Endothelial cell of umbilical vein (primary cell): ENCODE measurements around the gene MMP24. TPM values are rescaled to one million over a fixed set of nuclear protein-coding genes. Genes with fewer than 3 reads are reported as not detected.

Source experiments
- BruUV-seq: library from RNA; stranded (reverse); fragments of 400-500 nt; replicated peaks from 2 replicates; lab custom pipeline; 2021; lab: Mats Ljungman, UMichigan
- CTCF ChIA-PET: fragments of 300-600, 350-600 bp; sonication (Branson Sonifier 250); formaldehyde crosslinking; loops from one replicate; lab custom pipeline; 2021; ENCODE audit warnings: antibody characterized with exemption, inconsistent platforms; lab: Charles Lee
- POLR2A ChIA-PET: fragments of 300-600, 350-600 bp; sonication (Branson Sonifier 250); formaldehyde crosslinking; loops from one replicate; lab custom pipeline; 2021; ENCODE audit warnings: antibody characterized with exemption, inconsistent platforms; lab: Charles Lee
- DNase-seq: peaks from one replicate; pipeline ENCODE4 v3.0.0-alpha.2; 2011; ENCODE audit warnings: low read depth, low spot score
- FAIRE-seq: peaks from 2 replicates; lab custom pipeline; 2011; peaks lifted over from hg19 to GRCh38; lab: Jason Lieb, UNC
- H2AFZ ChIP-seq: 2 replicates; pipeline ENCODE4 v1.6.0; 2012; ENCODE audit warnings: low read depth, low read length, control low read depth, inconsistent platforms
- H3K27ac ChIP-seq: 2 replicates; pipeline ENCODE4 v1.5.1; 2011; ENCODE audit warnings: low read depth, mild to moderate bottlenecking, control low read depth, low read length, moderate library complexity; ENCODE audit not compliant: insufficient read depth
- H3K27me3 ChIP-seq, 2 experiments: 2 replicates each; pipeline versions ENCODE4 v1.6.0 to v1.6.1; 2011; ENCODE audit warnings: low read length in 2 of 2, mixed read lengths in 1 of 2; ENCODE audit not compliant: control insufficient read depth in 2 of 2, insufficient read depth in 2 of 2
- H3K36me3 ChIP-seq, 2 experiments: 2 replicates in 1 of 2; 3 replicates in 1 of 2; pipeline ENCODE4 v1.5.1; 2011; ENCODE audit warnings: low read length in 2 of 2, mild to moderate bottlenecking in 1 of 2, moderate library complexity in 1 of 2; ENCODE audit not compliant: control insufficient read depth in 2 of 2, insufficient read depth in 2 of 2; ENCODE audit errors: extremely low read depth in 1 of 2
- H3K4me1 ChIP-seq: 3 replicates; pipeline ENCODE4 v1.5.1; 2011; ENCODE audit warnings: mild to moderate bottlenecking, low read length; ENCODE audit not compliant: control insufficient read depth, insufficient read depth; ENCODE audit errors: extremely low read depth
- H3K4me2 ChIP-seq: 2 replicates; pipeline ENCODE4 v1.6.1; 2011; ENCODE audit warnings: low read length, control low read depth, mixed read lengths; ENCODE audit not compliant: insufficient read depth
- H3K4me3 ChIP-seq, 3 experiments: fragments of 200-600 bp in 1 of 3; sonication (generic), shearing (Covaris generic) in 1 of 3; replicated peaks in 1 of 3; 2 replicates each; pipeline ENCODE4 v1.5.1; 2011 to 2016; ENCODE audit warnings: control low read depth in 3 of 3, low read length in 3 of 3, mild to moderate bottlenecking in 2 of 3, inconsistent platforms in 1 of 3, low read depth in 1 of 3, moderate library complexity in 1 of 3; ENCODE audit not compliant: insufficient read depth in 1 of 3
- H3K79me2 ChIP-seq: 2 replicates; pipeline ENCODE4 v1.6.0; 2012; ENCODE audit warnings: low read length, inconsistent platforms; ENCODE audit not compliant: control insufficient read depth, insufficient read depth
- H3K9ac ChIP-seq: replicated peaks from 2 replicates; pipeline ENCODE3; 2011; ENCODE audit warnings: low read length, control low read depth; ENCODE audit not compliant: insufficient read depth; ENCODE audit errors: extremely low read depth
- H3K9me1 ChIP-seq: replicated peaks from 3 replicates; pipeline ENCODE4 v1.6.0; 2011; ENCODE audit warnings: mild to moderate bottlenecking, low read length; ENCODE audit not compliant: control insufficient read depth, insufficient read depth; ENCODE audit errors: extremely low read depth
- H3K9me3 ChIP-seq: replicated peaks from 2 replicates; pipeline ENCODE4 v1.5.1; 2012; ENCODE audit warnings: low read length, inconsistent platforms; ENCODE audit not compliant: control insufficient read depth, insufficient read depth
- H4K20me1 ChIP-seq: replicated peaks from 2 replicates; pipeline ENCODE3; 2011; ENCODE audit warnings: mild to moderate bottlenecking, low read length; ENCODE audit not compliant: control insufficient read depth, insufficient read depth; ENCODE audit errors: extremely low read depth
- CTCF ChIP-seq, 2 donors: IDR thresholded peaks; 1 replicate in 1 of 2; 2 replicates in 1 of 2; pipeline ENCODE4 v1.5.1; 2011; ENCODE audit warnings: low read length in 2 of 2, mild to moderate bottlenecking in 2 of 2, moderate library complexity in 2 of 2, control low read depth in 1 of 2, inconsistent platforms in 1 of 2, low read depth in 1 of 2; ENCODE audit not compliant: insufficient read depth in 1 of 2; ENCODE audit errors: extremely low read depth in 1 of 2
- EZH2 ChIP-seq: IDR thresholded peaks from 2 replicates; pipeline ENCODE4 v1.6.1; 2012; ENCODE audit warnings: borderline replicate concordance, low read depth, mild to moderate bottlenecking, moderate library complexity, low read length, inconsistent platforms; ENCODE audit not compliant: severe bottlenecking
- FOS ChIP-seq: IDR thresholded peaks from 2 replicates; pipeline ENCODE4 v1.6.1; 2011; ENCODE audit warnings: mild to moderate bottlenecking, low read length, moderate library complexity, borderline replicate concordance; ENCODE audit not compliant: insufficient read depth
- GATA2 ChIP-seq: IDR thresholded peaks from 2 replicates; pipeline ENCODE4 v1.7.0; 2011; ENCODE audit warnings: low read depth, mild to moderate bottlenecking, moderate library complexity, mixed read lengths, low read length; ENCODE audit not compliant: insufficient read length, insufficient read depth
- JUN ChIP-seq: IDR thresholded peaks from 2 replicates; pipeline ENCODE4 v1.6.1; 2011; ENCODE audit warnings: borderline replicate concordance, low read depth; ENCODE audit not compliant: insufficient read length, insufficient read depth
- MAX ChIP-seq: IDR thresholded peaks from 2 replicates; pipeline ENCODE4 v1.6.1; 2011; ENCODE audit not compliant: insufficient read depth, insufficient read length
- MYC ChIP-seq: IDR thresholded peaks from one replicate; pipeline ENCODE4 v1.6.1; 2011; ENCODE audit warnings: mild to moderate bottlenecking, low read depth, low read length
- POLR2A ChIP-seq: IDR thresholded peaks from 2 replicates; pipeline ENCODE4 v1.6.1; 2012; ENCODE audit warnings: low read depth, mild to moderate bottlenecking, control low read depth, low read length
- POLR2AphosphoS5 ChIP-seq: IDR thresholded peaks from 2 replicates; pipeline ENCODE4 v1.6.1; 2012; ENCODE audit warnings: low read depth, mild to moderate bottlenecking, control low read depth, low read length, moderate library complexity; ENCODE audit not compliant: insufficient read depth
- dilution Hi-C: fragments of 300-500 bp; cut with MboI; formaldehyde crosslinking; loops from one replicate; pipeline ENCODE4 v1.15.0; 2019; ENCODE audit warnings: low sequenced_read_pairs; ENCODE audit not compliant: extremely low pct_ligation_motif_present
- intact Hi-C: fragments of 100-400 bp; cut with micrococcal nuclease; formaldehyde crosslinking; loops from one replicate; pipeline ENCODE4 v1.10.0; 2022
- polyA plus RNA-seq, 4 experiments: library from polyadenylated mRNA; depleted of rRNA in 3 of 4; stranded (reverse) in 3 of 4; unstranded in 1 of 4; fragments of >200 nt; gene quantifications; 2 replicates each; pipeline versions ENCODE4 v1.2.1 to v1.2.3, GENCODE V29; 2011 to 2012; ENCODE audit warnings: missing spikeins in 1 of 4
- total RNA-seq: library from RNA; stranded (reverse); gene quantifications from 2 replicates; pipeline ENCODE4 v1.2.3, GENCODE V29; 2021

MMP24 gene
- total and polyA plus RNA-seq, 2 donors (not counting 3 experiments of a cell fraction or from before 2014, with no cell fraction given), result 0.27 to 0.54 TPM

GRCh38 chr20:35235881-35236280 lies 9.4 kb downstream of the MMP24 start:
- DNase-seq, result no peak
- no peaks in the 10 kb centered on the region for H4K20me1 ChIP-seq

More at GRCh38 chr20:35235881-35236280, 9.4 kb downstream of the MMP24 start:
- Histone ChIP-seq H3K9ac (no peak overlapping the region), H3K4me2 (no peak overlapping the region), H3K4me3 (no peak overlapping the region), H3K27me3 (peaks cover 15 to 33% of the 10 kb centered on the region in 2 experiments), H3K9me1 (no peaks in the 10 kb centered on the region), H2AFZ (no peak overlapping the region), H3K9me3 (no peaks in the 10 kb centered on the region), H3K27ac (no peak overlapping the region), H3K4me1 (no peaks in the 10 kb centered on the region), H3K79me2 (no peaks in the 10 kb centered on the region), H3K36me3 (no peaks in the 10 kb centered on the region)
- intact Hi-C loops, result no loop called here
- CTCF ChIA-PET, result no interaction called here
- TF ChIP-seq MYC (no peak), CTCF (IDR thresholded peaks at IDR 0.05; ENCODE audit: extremely low read depth in 1 of 2, insufficient read depth in 1 of 2, low read depth in 1 of 2, low read length in 2 of 2) (no peak), EZH2 (no peak), POLR2AphosphoS5 (no peak), POLR2A (no peak), MAX (no peak), FOS (no peak), GATA2 (no peak), JUN (no peak)
- FAIRE-seq, result no peak
- no TSS peak for BruUV-seq
- POLR2A ChIA-PET, result no interaction called here
- dilution Hi-C loops, result no loop called here
